ENCODE results near the gene GSTO2.

The GSTO2 gene

GRCh38 chr10:104277785-104278184, 8.8 kb downstream of the GSTO2 start:
- TF ChIP-seq CTCF (IDR thresholded peaks at IDR 0.05): no peak

- TF ChIP-seq CTCF (IDR thresholded peaks at IDR 0.05): no peak
These were observed 10.7 kb downstream of the GSTO2 start for GRCh38 chr10:104279550-104280259.

GRCh38 chr10:104281694-104282093, 12.7 kb downstream of the GSTO2 start:
- TF ChIP-seq CTCF (IDR thresholded peaks at IDR 0.05): no peak

GRCh38 chr10:104284846-104285245, 15.9 kb downstream of the GSTO2 start:
- TF ChIP-seq CTCF (IDR thresholded peaks at IDR 0.05): no peak

- TF ChIP-seq CTCF (IDR thresholded peaks at IDR 0.05): no peak
These were observed 18.0 kb downstream of the GSTO2 start for GRCh38 chr10:104286939-104287338.

GRCh38 chr10:104288355-104288754, 19.4 kb downstream of the GSTO2 start:
- TF ChIP-seq CTCF (IDR thresholded peaks at IDR 0.05): no peak

GRCh38 chr10:104291439-104291951, 22.5 kb downstream of the GSTO2 start:
- peak; percentile 100 for TF ChIP-seq CTCF (IDR thresholded peaks at IDR 0.05)
